ENCODE data around the gene PHLDB1.

Gene PHLDB1

DNA sequence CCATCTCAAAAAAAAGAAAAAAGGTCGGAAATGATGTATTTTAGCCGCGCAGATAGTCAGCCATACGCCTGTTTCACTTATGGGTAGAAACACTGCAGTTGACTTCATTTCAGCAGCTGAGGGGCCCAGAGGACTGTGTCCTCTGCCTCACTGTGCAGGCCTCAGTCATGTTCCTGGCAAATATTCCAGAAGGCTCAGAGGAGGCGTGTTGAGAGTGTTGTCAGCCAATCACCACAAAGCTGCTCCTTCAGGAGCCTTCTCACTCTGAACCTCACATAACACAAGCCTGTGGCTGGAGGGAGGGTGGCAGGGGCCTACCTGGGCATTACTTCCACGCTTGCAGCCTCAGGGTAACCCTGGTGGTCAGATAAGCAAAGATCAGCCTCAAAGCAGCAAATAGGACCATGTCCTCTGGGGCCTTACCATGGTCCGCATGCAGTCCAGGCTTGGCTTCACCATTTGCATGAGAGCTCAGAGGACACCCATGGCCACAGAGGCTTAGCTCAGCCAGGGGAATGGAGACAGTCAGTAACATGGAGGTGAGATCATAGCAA lies 89.3 kb downstream of the PHLDB1 start:
- no peak for DNase-seq (ENCODE audit: low spot score)
- ChIA-PET POLR2A (ENCODE audit: low non-redundant PET) (no interaction called here), CTCF (no interaction called here)
- TF ChIP-seq, protein P1, sequence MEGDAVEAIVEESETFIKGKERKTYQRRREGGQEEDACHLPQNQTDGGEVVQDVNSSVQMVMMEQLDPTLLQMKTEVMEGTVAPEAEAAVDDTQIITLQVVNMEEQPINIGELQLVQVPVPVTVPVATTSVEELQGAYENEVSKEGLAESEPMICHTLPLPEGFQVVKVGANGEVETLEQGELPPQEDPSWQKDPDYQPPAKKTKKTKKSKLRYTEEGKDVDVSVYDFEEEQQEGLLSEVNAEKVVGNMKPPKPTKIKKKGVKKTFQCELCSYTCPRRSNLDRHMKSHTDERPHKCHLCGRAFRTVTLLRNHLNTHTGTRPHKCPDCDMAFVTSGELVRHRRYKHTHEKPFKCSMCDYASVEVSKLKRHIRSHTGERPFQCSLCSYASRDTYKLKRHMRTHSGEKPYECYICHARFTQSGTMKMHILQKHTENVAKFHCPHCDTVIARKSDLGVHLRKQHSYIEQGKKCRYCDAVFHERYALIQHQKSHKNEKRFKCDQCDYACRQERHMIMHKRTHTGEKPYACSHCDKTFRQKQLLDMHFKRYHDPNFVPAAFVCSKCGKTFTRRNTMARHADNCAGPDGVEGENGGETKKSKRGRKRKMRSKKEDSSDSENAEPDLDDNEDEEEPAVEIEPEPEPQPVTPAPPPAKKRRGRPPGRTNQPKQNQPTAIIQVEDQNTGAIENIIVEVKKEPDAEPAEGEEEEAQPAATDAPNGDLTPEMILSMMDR (conservative IDR thresholded peaks at IDR 0.05; ENCODE audit: low read depth) = no peak
- H3K27ac ChIP-seq = peak overlapping the region; percentile 15; the same call in 1 of the 2 replicates

DNA sequence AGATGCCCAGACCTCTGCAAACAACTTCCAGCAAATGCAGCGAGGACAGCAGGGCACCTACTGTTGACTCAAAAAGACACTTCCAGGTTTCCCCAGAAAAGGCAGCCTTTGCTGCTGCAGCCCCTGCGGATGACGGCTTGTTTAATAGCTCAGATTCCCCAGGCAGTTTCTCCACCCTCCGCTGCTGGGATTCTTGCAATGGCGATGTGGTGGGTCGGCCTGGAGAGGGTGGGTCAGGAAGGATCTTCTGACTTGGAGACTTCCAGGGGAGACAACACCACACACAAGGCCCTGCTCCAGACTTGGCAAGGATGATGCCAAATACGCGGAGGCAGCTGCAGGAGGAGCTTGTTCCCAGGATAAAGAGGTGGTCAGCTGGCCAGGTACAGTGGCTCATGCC lies 89.9 kb downstream of the PHLDB1 start:
- CTCF ChIA-PET = no interaction called here
- H3K27ac ChIP-seq = peak overlapping the region; percentile 15; the same call in 1 of the 2 replicates
- POLR2A ChIA-PET (ENCODE audit: low non-redundant PET) = no interaction called here
- no peak for DNase-seq (ENCODE audit: low spot score)
- TF ChIP-seq, protein P1 (conservative IDR thresholded peaks at IDR 0.05; ENCODE audit: low read depth) = no peak

DNA sequence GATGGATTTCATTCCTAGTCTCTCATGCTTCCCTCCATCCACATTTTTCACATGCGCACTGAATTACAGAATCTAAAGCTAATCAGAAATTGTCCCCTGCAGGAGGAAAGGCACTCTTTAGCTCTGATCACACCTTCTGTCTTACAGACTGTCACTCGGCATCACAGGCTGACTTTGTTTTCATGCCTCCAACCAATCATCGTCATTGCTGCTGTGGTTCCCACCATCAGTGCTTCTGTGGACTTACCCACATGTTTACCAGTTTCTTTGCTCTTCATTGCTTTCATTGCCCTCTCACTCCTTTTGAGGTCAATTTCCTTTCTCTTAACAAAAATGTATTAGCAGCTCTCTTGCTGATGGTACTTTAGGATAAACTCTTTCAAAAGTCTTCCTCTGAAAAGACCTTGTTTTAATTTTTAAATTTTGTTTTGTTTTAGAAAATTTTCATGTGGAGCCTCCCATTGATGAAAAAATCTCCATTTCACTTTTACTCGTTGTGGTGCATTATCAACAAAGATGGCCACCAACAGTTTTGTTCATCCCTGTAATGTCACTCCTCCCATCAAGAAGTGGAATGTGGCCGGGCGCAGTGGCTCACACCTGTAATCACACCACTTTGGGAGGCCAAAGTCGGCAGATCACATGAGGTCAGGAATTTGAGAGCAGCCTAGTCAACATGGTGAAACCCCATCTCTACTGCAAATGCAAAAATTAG lies 92.2 kb downstream of the PHLDB1 start:
- H3K27ac ChIP-seq = no peak overlapping the region
- ChIA-PET CTCF (interaction anchor here (0.5 to 1.1 kb wide), 2 partner anchors 10 to 236 kb away, joined by 3 to 6 read pairs; no protein-coding TSS in a partner anchor), POLR2A (ENCODE audit: low non-redundant PET) (no interaction called here)
- DNase-seq (ENCODE audit: low spot score) = no peak
- TF ChIP-seq, protein P1 (conservative IDR thresholded peaks at IDR 0.05; ENCODE audit: low read depth) = no peak

DNA sequence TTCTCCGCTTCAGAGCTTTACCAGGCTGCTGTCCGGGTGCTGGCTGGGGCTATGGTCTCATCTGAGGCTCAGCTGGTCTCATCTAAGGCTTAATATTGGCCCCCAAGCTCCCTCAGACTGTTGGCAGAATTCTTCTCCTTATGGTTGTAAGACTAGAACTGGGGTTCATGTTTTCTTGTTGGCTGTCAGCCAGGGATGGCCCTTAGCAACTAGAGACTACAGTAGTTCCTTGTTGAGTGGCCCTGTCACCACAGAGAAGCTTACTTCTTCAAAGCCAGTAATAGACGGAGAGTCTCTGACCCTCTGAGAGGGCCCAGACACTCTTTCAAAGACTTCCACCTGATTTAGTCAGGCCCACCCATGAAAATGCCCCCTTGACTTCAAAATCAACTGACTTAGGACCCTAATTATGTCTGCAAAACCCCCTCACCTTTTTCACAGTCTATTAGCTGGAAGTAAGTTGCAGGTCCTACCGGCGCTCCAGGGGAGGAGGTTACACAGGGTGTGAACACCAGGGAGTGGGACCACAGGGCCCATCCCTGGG lies 96.2 kb downstream of the PHLDB1 start:
- no peak overlapping the region for H3K27ac ChIP-seq
- ChIA-PET CTCF (interaction anchor here (0.5 kb wide), 1 partner anchor 1646 kb away, joined by 3 read pairs; no protein-coding TSS in a partner anchor), POLR2A (ENCODE audit: low non-redundant PET) (no interaction called here)
- TF ChIP-seq, protein P1 (conservative IDR thresholded peaks at IDR 0.05; ENCODE audit: low read depth) = no peak
- DNase-seq (ENCODE audit: low spot score) = no peak

DNA sequence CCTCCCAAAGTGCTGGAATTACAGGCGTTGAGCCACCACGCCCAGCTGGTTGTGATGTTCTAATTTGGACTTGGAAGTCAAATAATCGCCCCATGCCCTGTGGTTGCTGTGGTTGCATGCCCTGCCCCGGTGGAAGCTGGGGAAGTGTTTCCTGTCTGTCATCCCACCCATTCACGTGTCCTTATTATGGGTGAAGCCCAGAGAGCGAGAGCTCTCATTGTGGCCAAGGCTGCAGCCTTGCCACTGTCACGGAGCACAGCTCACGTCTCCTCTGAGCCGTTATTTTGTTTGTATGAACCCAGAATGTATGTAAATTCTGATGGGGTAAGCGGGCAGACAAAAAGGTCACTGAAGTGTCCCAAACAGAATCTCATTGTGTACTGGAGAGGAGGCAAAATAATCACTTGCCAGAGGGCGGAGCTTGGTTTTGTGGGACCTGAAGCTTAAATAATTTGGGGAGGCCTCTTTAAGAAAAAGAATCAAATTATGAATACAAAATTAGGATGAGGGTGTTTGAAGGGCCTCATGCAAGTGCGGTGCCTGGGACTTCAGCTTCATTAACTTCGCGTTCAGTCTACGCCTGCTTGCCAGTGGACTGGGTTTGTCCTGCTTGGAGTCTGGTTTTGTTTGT lies 97.8 kb downstream of the PHLDB1 start:
- CTCF ChIA-PET = interaction anchor here (0.6 kb wide), 2 partner anchors 459 to 483 kb away, joined by 4 to 5 read pairs; no protein-coding TSS in a partner anchor
- POLR2A ChIA-PET (ENCODE audit: low non-redundant PET) = interaction anchor here (0.6 kb wide), 1 partner anchor 460 kb away, joined by 3 read pairs; no protein-coding TSS in a partner anchor
- TF ChIP-seq, protein P1 (conservative IDR thresholded peaks at IDR 0.05; ENCODE audit: low read depth) = no peak
- no peak for DNase-seq (ENCODE audit: low spot score)
- H3K27ac ChIP-seq = no peak overlapping the region

DNA sequence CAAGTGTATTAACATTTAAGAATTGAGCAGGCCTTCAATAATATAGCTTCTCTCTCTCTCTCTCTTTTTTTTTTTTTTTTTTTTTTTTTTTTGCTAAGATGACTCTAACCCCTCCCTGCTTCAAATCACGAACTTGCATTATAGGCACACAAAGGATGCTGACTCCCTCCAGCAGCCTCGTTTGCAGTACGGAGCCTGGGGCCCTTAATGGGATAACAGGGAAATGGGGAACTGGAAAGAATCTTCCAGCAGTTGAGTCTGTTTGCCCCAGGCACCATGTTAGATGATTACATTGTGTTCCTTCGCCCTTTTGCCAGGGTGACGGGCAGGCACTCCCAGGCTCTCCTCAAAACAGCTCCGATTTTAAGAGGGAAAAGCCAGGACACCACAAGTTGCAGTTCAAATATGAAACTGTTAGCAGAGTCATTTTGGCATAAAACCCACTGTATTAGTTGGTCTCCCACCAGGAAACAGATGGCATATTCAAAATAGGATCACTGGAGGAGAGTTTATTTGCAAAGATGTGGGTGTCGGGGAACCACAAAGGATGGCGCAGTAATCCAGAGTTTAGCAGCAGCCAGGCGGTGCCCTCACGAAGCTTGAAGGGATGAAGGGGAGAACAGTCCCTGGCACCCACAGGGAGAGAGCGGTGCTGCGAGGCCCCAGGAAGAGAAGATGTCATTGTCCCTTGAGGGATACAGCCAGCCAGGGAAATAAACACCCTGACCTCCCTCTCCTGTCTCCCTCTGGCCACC lies 98.6 kb downstream of the PHLDB1 start:
- no peak for DNase-seq (ENCODE audit: low spot score)
- no peak overlapping the region for H3K27ac ChIP-seq
- ChIA-PET CTCF (interaction anchor here (0.6 kb wide), 1 partner anchor 459 kb away, joined by 4 read pairs; no protein-coding TSS in a partner anchor), POLR2A (ENCODE audit: low non-redundant PET) (no interaction called here)
- TF ChIP-seq, protein P1 (conservative IDR thresholded peaks at IDR 0.05; ENCODE audit: low read depth) = no peak

All from RWPE1 (cell line).